Measurements from ENCODE around the gene DYNLL2.

GRCh38 chr17:58056476-58056875 is 26.7 kb upstream of the DYNLL2 start:
- TF ChIP-seq CTCF (IDR thresholded peaks at IDR 0.05) = no peak
- TF ChIP-seq POLR2A (IDR thresholded peaks at IDR 0.05) = no peak

All from heart left ventricle (tissue), 13 donors.